K562 (cell line): ENCODE results near the gene KRT8. TPM values are rescaled to one million over a fixed set of nuclear protein-coding genes. Genes with fewer than 3 reads are reported as not detected.

ENCODE experiments used
- CREBBP ChIP-seq: IDR thresholded peaks from one replicate; pipeline ENCODE4 v1.6.1; 2012; ENCODE audit warnings: low read depth, mild to moderate bottlenecking, control low read depth, inconsistent platforms, low read length
- DLX4 ChIP-seq: fragments of 250-450 bp; sonication (Bioruptor Pico); IDR thresholded peaks from 2 replicates; pipeline ENCODE4 v1.6.1; 2021; ENCODE audit warnings: mild to moderate bottlenecking
- HDGF ChIP-seq: fragments of 450-650 bp; IDR thresholded peaks from 2 replicates; pipeline ENCODE4 v1.6.1; 2016
- HOXB6 ChIP-seq: fragments of 250-450 bp; sonication (Bioruptor Pico); IDR thresholded peaks from 2 replicates; pipeline ENCODE4 v1.5.1; 2022; ENCODE audit warnings: mild to moderate bottlenecking, borderline replicate concordance
- PHF20 ChIP-seq: fragments of 450-650 bp; IDR thresholded peaks from 2 replicates; pipeline ENCODE4 v1.6.1; 2018; ENCODE audit not compliant: partially characterized antibody
- PTBP1 ChIP-seq: fragments of 200-400 bp; formaldehyde crosslinking; IDR thresholded peaks from 2 replicates; pipeline ENCODE4 v1.6.1; 2017; ENCODE audit warnings: low read depth, low read length
- RB1 ChIP-seq: fragments of 450-650 bp; IDR thresholded peaks from 2 replicates; pipeline ENCODE4 v1.6.1; 2017; ENCODE audit warnings: low read depth, mild to moderate bottlenecking
- RREB1 ChIP-seq: fragments of 250-450 bp; sonication (Bioruptor Pico); IDR thresholded peaks from 2 replicates; pipeline ENCODE4 v1.4.0; 2020
- TAF15 ChIP-seq: fragments of 200-400 bp; formaldehyde crosslinking; IDR thresholded peaks from 2 replicates; pipeline ENCODE4 v1.6.1; 2017; ENCODE audit warnings: mild to moderate bottlenecking, low read depth, low read length, moderate library complexity
- XRCC3 ChIP-seq: fragments of 450-650 bp; IDR thresholded peaks from 2 replicates; pipeline ENCODE4 v1.6.1; 2017; ENCODE audit warnings: mild to moderate bottlenecking, moderate library complexity
- ZNF165 ChIP-seq: fragments of 250-450 bp; sonication (Bioruptor Pico); IDR thresholded peaks from 2 replicates; pipeline ENCODE4 v1.4.0; 2020; ENCODE audit warnings: borderline replicate concordance
- ZNF263 ChIP-seq: sonication (generic); formaldehyde crosslinking; IDR thresholded peaks from 2 replicates; pipeline ENCODE4 v1.8.0; 2022; ENCODE audit warnings: mild to moderate bottlenecking, missing genetic modification reagents, borderline replicate concordance
- ZNF77 ChIP-seq: fragments of 250-450 bp; sonication (Bioruptor Pico); IDR thresholded peaks from 2 replicates; pipeline ENCODE4 v1.5.0; 2020
- polyA plus RNA-seq, 8 experiments: library from polyadenylated mRNA; depleted of rRNA in 4 of 8; stranded (reverse) in 5 of 8; unstranded in 3 of 8; fragments of >200 nt; fragmentation: Nextera tagmentation in 2 of 8; fragmentation: Illumina TruSeq in 1 of 8; extraction: Ambion mirVana in 2 of 8; extraction: Trizol in 1 of 8; gene quantifications; 2 replicates each; pipeline versions ENCODE4 v1.2.1 to v1.2.3, GENCODE V29; 2011 to 2014; ENCODE audit warnings: inconsistent platforms in 1 of 8, missing spikeins in 1 of 8
- total RNA-seq, 7 experiments: library from RNA; depleted of rRNA in 6 of 7; stranded (reverse); fragments of >200 nt in 6 of 7; fragmentation: Illumina TruSeq in 2 of 7; extraction: Trizol in 2 of 7; gene quantifications; 2 replicates each; pipeline versions ENCODE4 v1.2.1 to v1.2.3, GENCODE V29; 2011 to 2021; ENCODE audit warnings: low replicate concordance in 1 of 7
- TF ChIP-seq, protein P1 (sequence below), 2 experiments: fragments of 150-350 bp in 1 of 2; IDR thresholded peaks; 2 replicates each; pipeline ENCODE4 v1.6.1; 2012 to 2016; ENCODE audit warnings: low read depth in 2 of 2, low read length in 2 of 2, mild to moderate bottlenecking in 1 of 2, moderate library complexity in 1 of 2
- TF ChIP-seq, protein P2 (sequence below): fragments of 450-650 bp; formaldehyde crosslinking; IDR thresholded peaks from 2 replicates; pipeline ENCODE4 v1.4.0; 2020; ENCODE audit warnings: mild to moderate bottlenecking, mixed read lengths
- TF ChIP-seq, protein P3 (sequence below): sonication (generic); formaldehyde crosslinking; IDR thresholded peaks from 2 replicates; pipeline ENCODE4 v1.9.0; 2022; ENCODE audit warnings: mild to moderate bottlenecking, missing genetic modification reagents

KRT8 gene
- total and polyA plus RNA-seq, 9 of the 15 experiments (the other 6 are each of a cell fraction or from before 2014, with no cell fraction given), result 41.5 to 661 (median 260) TPM

DNA sequence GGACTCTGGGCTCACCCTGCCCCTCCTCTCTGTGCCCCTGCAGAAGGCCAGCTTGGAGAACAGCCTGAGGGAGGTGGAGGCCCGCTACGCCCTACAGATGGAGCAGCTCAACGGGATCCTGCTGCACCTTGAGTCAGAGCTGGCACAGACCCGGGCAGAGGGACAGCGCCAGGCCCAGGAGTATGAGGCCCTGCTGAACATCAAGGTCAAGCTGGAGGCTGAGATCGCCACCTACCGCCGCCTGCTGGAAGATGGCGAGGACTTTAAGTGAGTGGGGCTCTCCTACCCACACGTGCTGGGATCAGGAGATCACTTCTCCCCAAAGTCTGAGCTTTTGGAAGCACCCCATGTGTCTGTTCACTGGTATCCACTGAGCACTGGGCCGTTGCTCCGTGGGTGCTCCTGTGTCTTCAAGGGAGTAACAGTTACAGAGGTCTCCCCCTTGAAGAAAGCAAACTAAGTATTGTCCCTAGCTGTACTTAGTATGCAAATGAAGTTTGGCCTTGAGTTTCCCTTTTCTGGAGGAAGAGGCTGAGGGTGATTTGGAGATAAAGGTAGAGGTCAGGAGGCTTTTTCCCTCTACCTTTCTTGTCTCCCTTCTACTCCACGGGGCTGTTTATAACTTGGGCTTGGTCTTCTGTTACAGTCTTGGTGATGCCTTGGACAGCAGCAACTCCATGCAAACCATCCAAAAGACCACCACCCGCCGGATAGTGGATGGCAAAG is 47.4 kb upstream of the KRT8 start (continued):
- TF ChIP-seq RREB1 (CRISPR knock-in tag) (no peak), HOXB6 (CRISPR knock-in tag) (no peak), RB1 (no peak), XRCC3 (no peak), ZNF165 (CRISPR knock-in tag) (no peak), CREBBP (no peak), ZNF77 (no peak), PHF20 (no peak), HDGF (0 out of 2 replicates have a peak, but pooled peaks have one; percentile 70), PTBP1 (no peak), TAF15 (no peak), ZNF263 (CRISPR knock-in tag) (peak; percentile 49; the same call in 1 of the 2 replicates), DLX4 (no peak)
- TF ChIP-seq, protein P1, sequence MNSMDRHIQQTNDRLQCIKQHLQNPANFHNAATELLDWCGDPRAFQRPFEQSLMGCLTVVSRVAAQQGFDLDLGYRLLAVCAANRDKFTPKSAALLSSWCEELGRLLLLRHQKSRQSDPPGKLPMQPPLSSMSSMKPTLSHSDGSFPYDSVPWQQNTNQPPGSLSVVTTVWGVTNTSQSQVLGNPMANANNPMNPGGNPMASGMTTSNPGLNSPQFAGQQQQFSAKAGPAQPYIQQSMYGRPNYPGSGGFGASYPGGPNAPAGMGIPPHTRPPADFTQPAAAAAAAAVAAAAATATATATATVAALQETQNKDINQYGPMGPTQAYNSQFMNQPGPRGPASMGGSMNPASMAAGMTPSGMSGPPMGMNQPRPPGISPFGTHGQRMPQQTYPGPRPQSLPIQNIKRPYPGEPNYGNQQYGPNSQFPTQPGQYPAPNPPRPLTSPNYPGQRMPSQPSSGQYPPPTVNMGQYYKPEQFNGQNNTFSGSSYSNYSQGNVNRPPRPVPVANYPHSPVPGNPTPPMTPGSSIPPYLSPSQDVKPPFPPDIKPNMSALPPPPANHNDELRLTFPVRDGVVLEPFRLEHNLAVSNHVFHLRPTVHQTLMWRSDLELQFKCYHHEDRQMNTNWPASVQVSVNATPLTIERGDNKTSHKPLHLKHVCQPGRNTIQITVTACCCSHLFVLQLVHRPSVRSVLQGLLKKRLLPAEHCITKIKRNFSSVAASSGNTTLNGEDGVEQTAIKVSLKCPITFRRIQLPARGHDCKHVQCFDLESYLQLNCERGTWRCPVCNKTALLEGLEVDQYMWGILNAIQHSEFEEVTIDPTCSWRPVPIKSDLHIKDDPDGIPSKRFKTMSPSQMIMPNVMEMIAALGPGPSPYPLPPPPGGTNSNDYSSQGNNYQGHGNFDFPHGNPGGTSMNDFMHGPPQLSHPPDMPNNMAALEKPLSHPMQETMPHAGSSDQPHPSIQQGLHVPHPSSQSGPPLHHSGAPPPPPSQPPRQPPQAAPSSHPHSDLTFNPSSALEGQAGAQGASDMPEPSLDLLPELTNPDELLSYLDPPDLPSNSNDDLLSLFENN (IDR thresholded peaks at IDR 0.05; ENCODE audit: low read depth in 2 of 2, low read length in 2 of 2), result no peak
- TF ChIP-seq, protein P2, sequence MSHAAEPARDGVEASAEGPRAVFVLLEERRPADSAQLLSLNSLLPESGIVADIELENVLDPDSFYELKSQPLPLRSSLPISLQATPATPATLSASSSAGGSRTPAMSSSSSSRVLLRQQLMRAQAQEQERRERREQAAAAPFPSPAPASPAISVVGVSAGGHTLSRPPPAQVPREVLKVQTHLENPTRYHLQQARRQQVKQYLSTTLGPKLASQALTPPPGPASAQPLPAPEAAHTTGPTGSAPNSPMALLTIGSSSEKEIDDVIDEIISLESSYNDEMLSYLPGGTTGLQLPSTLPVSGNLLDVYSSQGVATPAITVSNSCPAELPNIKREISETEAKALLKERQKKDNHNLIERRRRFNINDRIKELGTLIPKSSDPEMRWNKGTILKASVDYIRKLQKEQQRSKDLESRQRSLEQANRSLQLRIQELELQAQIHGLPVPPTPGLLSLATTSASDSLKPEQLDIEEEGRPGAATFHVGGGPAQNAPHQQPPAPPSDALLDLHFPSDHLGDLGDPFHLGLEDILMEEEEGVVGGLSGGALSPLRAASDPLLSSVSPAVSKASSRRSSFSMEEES (CRISPR knock-in tag), result no peak
- TF ChIP-seq, protein P3, sequence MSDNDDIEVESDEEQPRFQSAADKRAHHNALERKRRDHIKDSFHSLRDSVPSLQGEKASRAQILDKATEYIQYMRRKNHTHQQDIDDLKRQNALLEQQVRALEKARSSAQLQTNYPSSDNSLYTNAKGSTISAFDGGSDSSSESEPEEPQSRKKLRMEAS (CRISPR knock-in tag), result peak; percentile 75
